ENCODE measurements around the gene RHO. TPM values are rescaled to one million over a fixed set of nuclear protein-coding genes. Genes with fewer than 3 reads are reported as not detected.

RHO gene
- total and polyA plus RNA-seq, 2 donors (not counting 3 experiments of a cell fraction or from before 2014, with no cell fraction given): not detected

GRCh38 chr3:129572603-129573002 is 44.2 kb downstream of the RHO start:
- dilution Hi-C loops (cut with MboI; ENCODE audit: extremely low pct_ligation_motif_present, low sequenced_read_pairs) (no loop called here), intact Hi-C loops (cut with micrococcal nuclease) (no loop called here)
- no peak overlapping the region for H3K9ac ChIP-seq (replicated peaks; ENCODE audit: extremely low read depth, insufficient read depth, low read length)
- H3K4me2 ChIP-seq (ENCODE audit: insufficient read depth, low read length): no peak overlapping the region
- H4K20me1 ChIP-seq (replicated peaks; ENCODE audit: control insufficient read depth, extremely low read depth, insufficient read depth, low read length): no peaks in the 10 kb centered on the region
- H3K27me3 ChIP-seq (ENCODE audit: control insufficient read depth in 2 of 2, insufficient read depth in 2 of 2, low read length in 2 of 2): no peaks in the 10 kb centered on the region
- H2AFZ ChIP-seq (ENCODE audit: low read depth, low read length): no peak overlapping the region
- ChIA-PET POLR2A (no interaction called here), CTCF (interaction anchor here (0.7 kb wide), 1 partner anchor 82 kb away, joined by 3 read pairs; no protein-coding TSS in a partner anchor)
- no peak overlapping the region for H3K4me3 ChIP-seq (replicated peaks in 1 of 3; ENCODE audit: insufficient read depth in 1 of 3, low read depth in 1 of 3, low read length in 3 of 3)
- peaks cover 10% of the 10 kb centered on the region for H3K4me1 ChIP-seq (ENCODE audit: control insufficient read depth, extremely low read depth, insufficient read depth, low read length)
- no peaks in the 10 kb centered on the region for H3K9me1 ChIP-seq (replicated peaks; ENCODE audit: control insufficient read depth, extremely low read depth, insufficient read depth, low read length)
- H3K9me3 ChIP-seq (replicated peaks; ENCODE audit: control insufficient read depth, insufficient read depth, low read length): no peaks in the 10 kb centered on the region
- H3K27ac ChIP-seq (ENCODE audit: insufficient read depth, low read depth, low read length): no peak overlapping the region
- no TSS peak for BruUV-seq (replicated peaks)
- FAIRE-seq (no peak), DNase-seq (ENCODE audit: low read depth, low spot score) (no peak)
- H3K79me2 ChIP-seq (ENCODE audit: control insufficient read depth, insufficient read depth, low read length): no peaks in the 10 kb centered on the region
- TF ChIP-seq FOS (IDR thresholded peaks at IDR 0.05; ENCODE audit: borderline replicate concordance, insufficient read depth, low read length) (no peak), EZH2 (IDR thresholded peaks at IDR 0.05; ENCODE audit: borderline replicate concordance, low read depth, low read length, severe bottlenecking) (no peak), CTCF (IDR thresholded peaks at IDR 0.05; ENCODE audit: extremely low read depth in 1 of 2, insufficient read depth in 1 of 2, low read depth in 1 of 2, low read length in 2 of 2) (no peak), POLR2AphosphoS5 (IDR thresholded peaks at IDR 0.05; ENCODE audit: insufficient read depth, low read depth, low read length) (no peak), JUN (IDR thresholded peaks at IDR 0.05; ENCODE audit: borderline replicate concordance, insufficient read depth, insufficient read length, low read depth) (no peak), GATA2 (IDR thresholded peaks at IDR 0.05; ENCODE audit: insufficient read depth, insufficient read length, low read depth, low read length) (no peak), MAX (IDR thresholded peaks at IDR 0.05; ENCODE audit: insufficient read depth, insufficient read length) (no peak), MYC (IDR thresholded peaks at IDR 0.05; ENCODE audit: low read depth, low read length) (no peak), POLR2A (IDR thresholded peaks at IDR 0.05; ENCODE audit: low read depth, low read length) (no peak)
- H3K36me3 ChIP-seq (ENCODE audit: control insufficient read depth in 2 of 2, extremely low read depth in 1 of 2, insufficient read depth in 2 of 2, low read length in 2 of 2): peaks cover 45 to 77% of the 10 kb centered on the region in 2 experiments

All from endothelial cell of umbilical vein (primary cell).